Activated B cell treated with CpG ODN at 0.5 μM for 24 hours (primary cell): ENCODE data around the gene MAP2K6. TPM values are rescaled to one million over a fixed set of nuclear protein-coding genes. Genes with fewer than 3 reads are reported as not detected.

Experiments
- ATAC-seq: fragments of 200-7000 bp; cut with Tn5 transposase; one replicate; pipeline ENCODE4 v1.10.0; 2021; ENCODE audit warnings: low read depth, mild to moderate bottlenecking, moderate library complexity
- CTCF ChIA-PET: fragments of 350-600 bp; sonication (Branson Sonifier 250); formaldehyde crosslinking; loops from one replicate; lab custom pipeline; 2021; ENCODE audit warnings: antibody characterized with exemption; lab: Charles Lee
- POLR2A ChIA-PET: fragments of 350-600 bp; sonication (Branson Sonifier 250); formaldehyde crosslinking; loops from one replicate; lab custom pipeline; 2021; ENCODE audit warnings: antibody characterized with exemption; lab: Charles Lee
- DNase-seq: peaks from one replicate; pipeline ENCODE4 v3.0.0; 2022
- H3K27ac Mint-ChIP-seq: one replicate; pipeline ENCODE4 v1.8.0; 2020; ENCODE audit warnings: mixed read lengths
- H3K27me3 Mint-ChIP-seq: one replicate; pipeline ENCODE4 v1.8.0; 2021; ENCODE audit warnings: mixed read lengths
- H3K36me3 Mint-ChIP-seq: one replicate; pipeline ENCODE4 v1.8.0; 2021; ENCODE audit warnings: low read depth, mixed read lengths
- H3K4me1 Mint-ChIP-seq: one replicate; pipeline ENCODE4 v1.8.0; 2021; ENCODE audit warnings: mixed read lengths
- H3K4me3 Mint-ChIP-seq: one replicate; pipeline ENCODE4 v1.8.0; 2020; ENCODE audit warnings: mild to moderate bottlenecking, mixed read lengths
- H3K9me3 Mint-ChIP-seq: one replicate; pipeline ENCODE4 v1.8.0; 2020; ENCODE audit warnings: mixed read lengths
- intact Hi-C: fragments of 100-400 bp; cut with micrococcal nuclease; formaldehyde crosslinking; loops from one replicate; pipeline ENCODE4 v1.15.1; 2024
- total RNA-seq: library from RNA; stranded (reverse); gene quantifications from 2 replicates; pipeline ENCODE4 v1.2.3, GENCODE V29; 2022
- TF ChIP-seq, protein P1 (sequence below): fragments of 200-600 bp; IDR thresholded peaks from one replicate; pipeline ENCODE4 v1.8.0; 2022; ENCODE audit warnings: antibody characterized with exemption, mild to moderate bottlenecking

The MAP2K6 gene
- total RNA-seq, 1 donor from 2014 or later = 2.9 TPM

DNA sequence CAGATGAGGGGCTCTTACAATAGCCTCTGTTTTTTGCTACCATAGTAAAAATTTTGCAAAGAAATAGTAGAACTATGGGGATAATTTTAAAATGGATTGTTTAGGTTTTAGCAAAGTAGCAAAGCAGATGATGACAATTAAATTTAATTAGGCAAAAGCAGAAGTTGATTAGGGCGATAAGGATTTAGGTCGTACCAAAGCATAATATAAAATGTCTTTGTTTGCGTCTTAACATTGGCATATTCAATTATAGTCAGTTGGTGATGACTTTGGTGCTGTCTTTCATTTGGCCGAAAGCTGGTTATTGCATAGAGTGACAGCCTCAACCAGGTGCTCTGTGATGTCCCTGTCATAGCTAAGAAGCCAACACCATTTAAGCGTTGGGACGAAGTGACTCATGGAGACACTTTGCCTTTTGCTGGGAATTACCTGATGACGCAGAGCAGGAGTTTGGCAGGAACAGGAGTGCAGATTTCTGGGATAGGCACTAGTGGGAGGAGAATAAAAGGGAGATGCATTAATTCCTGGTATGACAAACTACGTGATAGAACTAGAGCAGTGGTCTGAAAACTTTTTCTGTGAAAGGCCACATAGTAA is 38.3 kb downstream of the MAP2K6 start:
- H3K27ac Mint-ChIP-seq = no peak overlapping the region
- intact Hi-C loops = no loop called here

DNA sequence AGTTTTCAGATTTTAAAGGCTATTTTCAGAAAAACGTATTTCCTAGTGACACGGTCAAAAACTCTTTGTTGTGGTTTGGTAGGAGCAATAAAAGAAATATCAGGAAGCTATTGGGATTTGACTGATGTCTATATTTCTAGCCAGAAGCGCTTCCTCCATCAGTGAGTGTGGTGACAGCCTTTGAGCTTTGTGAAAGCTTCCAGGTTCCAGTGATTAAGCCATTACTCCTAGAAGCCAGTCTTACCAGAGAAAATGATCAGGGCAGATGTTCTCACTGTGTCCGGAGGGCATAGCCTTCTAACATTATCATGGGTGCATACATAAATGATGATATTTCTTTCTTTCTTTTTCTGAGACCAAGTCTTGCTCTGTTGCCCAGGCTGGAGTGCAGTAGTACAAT is 39.6 kb downstream of the MAP2K6 start:
- intact Hi-C loops = no loop called here
- no peaks in the 10 kb centered on the region for H3K27me3 Mint-ChIP-seq
- ChIA-PET POLR2A (no interaction called here), CTCF (no interaction called here)
- TF ChIP-seq, protein P1, sequence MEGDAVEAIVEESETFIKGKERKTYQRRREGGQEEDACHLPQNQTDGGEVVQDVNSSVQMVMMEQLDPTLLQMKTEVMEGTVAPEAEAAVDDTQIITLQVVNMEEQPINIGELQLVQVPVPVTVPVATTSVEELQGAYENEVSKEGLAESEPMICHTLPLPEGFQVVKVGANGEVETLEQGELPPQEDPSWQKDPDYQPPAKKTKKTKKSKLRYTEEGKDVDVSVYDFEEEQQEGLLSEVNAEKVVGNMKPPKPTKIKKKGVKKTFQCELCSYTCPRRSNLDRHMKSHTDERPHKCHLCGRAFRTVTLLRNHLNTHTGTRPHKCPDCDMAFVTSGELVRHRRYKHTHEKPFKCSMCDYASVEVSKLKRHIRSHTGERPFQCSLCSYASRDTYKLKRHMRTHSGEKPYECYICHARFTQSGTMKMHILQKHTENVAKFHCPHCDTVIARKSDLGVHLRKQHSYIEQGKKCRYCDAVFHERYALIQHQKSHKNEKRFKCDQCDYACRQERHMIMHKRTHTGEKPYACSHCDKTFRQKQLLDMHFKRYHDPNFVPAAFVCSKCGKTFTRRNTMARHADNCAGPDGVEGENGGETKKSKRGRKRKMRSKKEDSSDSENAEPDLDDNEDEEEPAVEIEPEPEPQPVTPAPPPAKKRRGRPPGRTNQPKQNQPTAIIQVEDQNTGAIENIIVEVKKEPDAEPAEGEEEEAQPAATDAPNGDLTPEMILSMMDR = no peak
- H3K4me3 Mint-ChIP-seq = no peak overlapping the region
- H3K9me3 Mint-ChIP-seq = no peaks in the 10 kb centered on the region
- no peak for ATAC-seq
- H3K36me3 Mint-ChIP-seq = no peaks in the 10 kb centered on the region
- no peak for DNase-seq
- H3K27ac Mint-ChIP-seq = no peak overlapping the region
- peaks cover 21% of the 10 kb centered on the region for H3K4me1 Mint-ChIP-seq

More for the DNA sequence above, 38.3 kb downstream of the MAP2K6 start:
- Mint-ChIP-seq H3K4me1 (peaks cover 24% of the 10 kb centered on the region), H3K36me3 (no peaks in the 10 kb centered on the region), H3K27me3 (no peaks in the 10 kb centered on the region), H3K9me3 (no peaks in the 10 kb centered on the region), H3K4me3 (no peak overlapping the region)
- CTCF ChIA-PET = no interaction called here
- no peak for ATAC-seq
- POLR2A ChIA-PET = no interaction called here
- no peak for DNase-seq
- TF ChIP-seq, protein P1 = no peak

- intact Hi-C loops = no loop called here
- H3K27ac Mint-ChIP-seq = no peak overlapping the region
- no peak for ATAC-seq
- ChIA-PET CTCF (no interaction called here), POLR2A (no interaction called here)
- no peak for DNase-seq
- TF ChIP-seq, protein P1 = no peak
- no peak overlapping the region for H3K4me3 Mint-ChIP-seq
- peaks cover 19% of the 10 kb centered on the region for H3K4me1 Mint-ChIP-seq
- no peaks in the 10 kb centered on the region for H3K27me3 Mint-ChIP-seq
- no peaks in the 10 kb centered on the region for H3K36me3 Mint-ChIP-seq
- H3K9me3 Mint-ChIP-seq = no peaks in the 10 kb centered on the region
Observed at GRCh38 chr17:69455040-69455439, 40.5 kb downstream of the MAP2K6 start.

- H3K4me1 Mint-ChIP-seq = no peaks in the 10 kb centered on the region
- no peak overlapping the region for H3K4me3 Mint-ChIP-seq
- no peaks in the 10 kb centered on the region for H3K9me3 Mint-ChIP-seq
- H3K27me3 Mint-ChIP-seq = no peaks in the 10 kb centered on the region
- ChIA-PET CTCF (no interaction called here), POLR2A (no interaction called here)
- intact Hi-C loops = no loop called here
- TF ChIP-seq, protein P1 = no peak
- DNase-seq = no peak
- H3K27ac Mint-ChIP-seq = no peak overlapping the region
- H3K36me3 Mint-ChIP-seq = no peaks in the 10 kb centered on the region
- no peak for ATAC-seq
Observed at GRCh38 chr17:69457603-69458002, 43.1 kb downstream of the MAP2K6 start.

GRCh38 chr17:69460963-69461922 is 46.7 kb downstream of the MAP2K6 start:
- ChIA-PET POLR2A (no interaction called here), CTCF (no interaction called here)
- H3K9me3 Mint-ChIP-seq = no peaks in the 10 kb centered on the region
- TF ChIP-seq, protein P1 = no peak
- H3K36me3 Mint-ChIP-seq = no peaks in the 10 kb centered on the region
- ATAC-seq = no peak
- no peak overlapping the region for H3K4me3 Mint-ChIP-seq
- H3K27me3 Mint-ChIP-seq = no peaks in the 10 kb centered on the region
- no peak for DNase-seq
- H3K27ac Mint-ChIP-seq = no peak overlapping the region
- peaks cover 3% of the 10 kb centered on the region for H3K4me1 Mint-ChIP-seq
- intact Hi-C loops = no loop called here
